NCI-H526 (cell line): Measurements from ENCODE around the gene ACCSL.
A peak's percentile ranks its signal among the peaks of the same experiment; 100 is the strongest.

Experiments
- DNase-seq, 2 experiments: peaks; one replicate each; lab custom pipeline; 2025; lab: John Stamatoyannopoulos, UW

Gene ACCSL

DNA sequence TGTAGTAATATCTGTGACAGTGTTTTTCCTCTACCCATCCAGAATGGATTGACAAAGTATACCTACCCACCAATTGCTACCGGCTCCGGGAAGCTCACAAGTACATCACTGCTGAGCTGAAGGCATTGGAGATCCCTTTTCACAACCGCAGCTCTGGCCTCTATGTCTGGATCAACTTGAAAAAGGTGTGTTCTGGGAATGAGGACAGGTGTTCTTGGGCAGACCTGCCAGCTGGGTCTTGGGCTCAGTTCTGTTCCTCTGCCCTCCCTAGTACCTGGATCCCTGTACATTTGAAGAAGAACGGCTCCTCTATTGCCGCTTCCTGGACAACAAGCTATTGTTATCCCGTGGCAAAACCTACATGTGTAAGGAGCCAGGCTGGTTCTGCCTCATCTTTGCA lies 10.5 kb downstream of the ACCSL start:
- no peak for DNase-seq

DNA sequence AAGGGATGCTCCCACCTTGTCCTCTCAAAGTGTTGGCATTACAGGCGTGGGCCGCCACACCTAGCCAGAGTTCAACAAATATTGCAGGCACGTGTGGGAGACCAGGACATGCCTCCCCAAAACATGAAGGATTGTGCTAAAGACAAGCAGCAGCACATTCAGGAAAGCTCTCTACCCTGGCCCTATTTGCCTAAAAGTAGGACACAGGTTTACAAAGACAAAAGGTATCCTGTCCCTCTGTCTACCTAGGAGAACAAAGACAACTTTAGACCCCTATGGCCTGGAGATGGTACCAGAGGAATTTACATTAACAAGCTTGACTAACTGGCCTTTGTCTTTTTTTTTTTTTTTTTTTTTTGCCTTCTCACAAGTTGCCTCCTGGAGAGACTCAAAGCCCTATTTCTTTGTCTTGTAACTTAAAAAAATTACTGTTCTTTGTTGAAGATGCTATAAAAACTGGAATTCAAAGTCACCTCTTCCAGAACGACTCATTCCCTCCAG lies 17.4 kb downstream of the ACCSL start:
- peak in 1 of 2 experiments; percentile 15 for DNase-seq

DNA sequence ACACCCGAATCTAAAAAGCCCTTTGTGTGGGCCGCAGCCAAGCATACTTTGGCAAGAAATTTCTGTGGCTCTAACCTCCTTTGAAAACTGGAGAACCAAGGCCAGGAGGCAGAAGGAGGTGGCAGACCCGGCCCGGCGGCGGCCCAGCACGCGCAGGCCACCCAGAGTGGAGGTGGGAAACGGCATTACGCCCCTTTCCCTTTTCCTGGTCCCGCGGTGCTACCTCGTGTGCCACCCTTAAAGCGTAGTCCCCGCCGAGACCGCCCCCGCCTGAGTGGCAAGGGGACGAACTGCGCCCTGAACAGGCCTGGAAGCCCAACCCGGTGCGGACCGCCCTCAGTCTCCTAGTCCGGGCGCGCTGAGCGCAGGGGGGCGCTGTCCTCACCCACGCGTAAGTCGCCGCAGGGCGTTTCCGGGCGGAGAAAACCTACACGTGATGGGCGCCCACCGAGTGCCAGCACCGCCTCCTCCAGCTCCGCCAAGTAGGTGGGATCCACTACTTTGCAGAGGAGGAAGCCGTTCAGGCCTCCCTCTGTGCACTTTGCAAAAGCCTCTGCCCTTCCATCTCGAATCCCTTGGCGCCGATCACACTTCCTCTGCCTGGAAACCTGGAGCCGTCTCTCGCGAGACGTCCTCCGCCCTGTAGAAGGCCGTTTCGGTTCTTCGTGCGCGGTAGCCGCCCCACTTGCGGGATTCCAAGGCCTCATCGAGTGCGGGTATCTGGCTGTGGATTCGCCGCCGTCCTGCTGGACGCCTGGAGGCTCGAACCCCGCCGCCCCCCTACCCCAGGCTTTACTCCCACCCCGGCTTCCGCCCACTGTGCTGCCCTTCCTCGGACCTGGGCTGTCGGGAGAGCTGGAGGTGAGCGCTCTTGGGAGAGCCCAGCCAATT lies 18.3 kb downstream of the ACCSL start, which contains the start of gene ACCS:
Gene ACCS (plus strand): TSS at position 430 of the 891 bp plus-strand sequence. CDS start 1,358 bp downstream, outside the sequence.
- peak; percentile 84 to 95 for DNase-seq

DNA sequence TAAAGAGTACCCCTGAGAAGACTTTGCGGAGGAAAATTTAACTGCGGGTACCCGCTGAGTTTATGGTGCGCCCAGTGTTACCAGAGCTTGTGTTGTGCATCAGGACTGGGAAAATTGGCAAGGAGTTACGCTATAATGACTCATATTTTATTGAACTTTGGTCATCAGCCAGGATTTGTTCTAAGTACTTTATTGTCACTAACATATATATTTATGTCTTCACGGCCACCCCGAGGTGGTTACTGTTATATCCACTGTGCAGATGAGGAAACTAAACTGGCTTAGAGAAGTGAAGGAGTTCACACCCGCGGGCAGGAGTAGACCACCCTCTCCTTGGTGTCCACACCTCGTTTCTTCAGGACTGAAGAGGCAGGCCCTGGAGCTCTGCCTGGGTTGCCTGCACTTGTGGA lies 19.0 kb downstream of the ACCSL start:
- no peak for DNase-seq

DNA sequence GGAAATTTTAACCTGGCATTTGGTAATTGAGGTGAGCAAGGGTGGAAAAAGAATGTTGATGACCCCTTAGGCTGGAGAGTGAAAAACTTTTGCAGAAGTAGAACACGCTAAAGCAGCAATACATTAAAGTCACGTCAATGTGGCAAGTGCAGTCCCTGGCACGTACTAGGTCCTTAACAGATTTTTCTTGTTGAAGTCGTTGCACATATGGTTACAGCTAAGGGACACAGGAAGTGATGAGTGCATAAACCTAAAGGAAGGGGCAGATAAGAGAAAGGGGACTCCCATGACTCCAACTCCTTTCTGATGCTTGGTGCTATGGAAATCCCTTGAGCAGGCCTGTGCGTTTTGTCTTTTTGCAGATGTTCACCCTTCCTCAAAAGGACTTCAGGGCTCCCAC lies 19.5 kb downstream of the ACCSL start:
- no peak for DNase-seq

DNA sequence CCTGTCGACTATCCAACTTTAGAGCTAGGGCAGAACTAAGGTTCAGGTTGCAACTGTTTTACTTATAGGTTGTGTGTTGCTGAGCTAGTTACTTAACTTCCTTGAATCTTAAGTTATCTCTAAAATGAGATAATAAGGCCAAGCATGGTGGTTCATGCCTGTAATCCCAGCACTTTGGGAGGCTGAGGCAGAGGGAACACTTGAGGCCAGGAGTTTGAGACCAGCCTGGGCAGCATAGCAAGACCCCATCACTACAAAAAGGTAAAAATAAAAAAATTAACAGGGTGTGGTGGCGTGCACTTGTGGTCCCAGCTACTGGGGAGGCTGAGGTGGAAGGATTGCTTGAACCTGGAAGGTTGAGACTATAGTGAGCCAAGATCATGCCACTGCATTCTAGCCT lies 20.4 kb downstream of the ACCSL start:
- DNase-seq, result no peak

DNA sequence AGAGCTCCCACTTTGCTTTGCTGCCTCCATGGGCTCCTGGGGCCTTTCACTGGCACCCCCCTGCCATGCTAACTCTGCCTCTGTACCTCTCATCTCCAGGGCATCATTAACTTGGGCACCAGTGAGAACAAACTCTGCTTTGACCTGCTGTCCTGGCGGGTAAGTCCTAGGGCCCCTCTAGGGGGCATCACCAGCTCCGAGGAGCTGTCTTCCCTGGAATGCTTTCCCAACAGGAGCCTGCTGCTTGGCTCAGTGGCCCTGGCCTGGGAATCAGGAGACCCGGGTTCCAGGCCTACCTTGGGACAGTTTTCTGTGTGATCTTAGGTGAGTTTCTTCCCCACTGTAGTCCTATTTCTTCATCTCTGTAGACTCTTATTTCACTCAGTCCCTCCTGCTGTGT lies 23.4 kb downstream of the ACCSL start:
- DNase-seq, result no peak

DNA sequence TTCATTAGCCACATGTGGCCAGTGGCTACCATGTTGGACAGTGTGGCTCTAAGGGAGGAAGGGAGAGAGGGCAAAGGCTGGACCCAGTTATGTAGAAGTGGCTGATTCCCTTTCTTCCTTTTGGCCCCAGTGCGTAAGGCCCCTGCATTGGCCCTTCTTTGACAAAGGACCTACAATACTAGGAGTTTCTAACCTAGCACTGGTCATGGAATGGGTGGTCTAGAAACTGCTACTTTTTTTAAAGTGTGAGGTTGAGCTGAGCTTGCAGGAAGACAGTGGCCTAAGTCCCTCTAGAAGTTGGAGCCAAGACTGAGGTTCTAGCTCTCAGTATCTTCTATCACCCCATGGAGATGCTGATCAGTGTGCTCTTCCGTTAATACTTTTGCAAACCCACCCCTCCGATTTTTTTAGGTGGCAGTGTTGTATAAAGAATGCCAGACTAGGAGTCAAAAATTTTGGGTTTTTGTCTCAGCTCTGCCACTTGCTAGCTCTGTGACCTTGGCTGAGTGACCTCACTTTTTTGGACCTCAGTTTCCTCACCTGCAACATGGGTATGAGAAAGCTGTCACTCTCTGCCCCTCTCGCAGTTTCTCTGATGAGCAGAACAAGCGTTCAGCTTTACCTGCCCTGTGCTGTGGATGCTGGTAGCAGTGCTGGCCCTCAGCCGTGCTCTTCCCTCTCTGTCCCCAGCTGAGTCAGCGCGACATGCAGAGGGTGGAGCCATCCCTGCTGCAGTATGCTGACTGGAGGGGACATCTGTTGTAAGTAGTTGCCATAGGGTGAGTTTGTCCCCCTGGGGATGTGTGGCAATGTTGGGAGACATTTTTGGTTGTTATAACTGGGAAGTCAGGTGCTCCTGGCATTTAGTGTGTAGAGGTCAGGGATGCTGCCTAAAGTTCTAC lies 25.2 kb downstream of the ACCSL start:
- DNase-seq, result no peak

DNA sequence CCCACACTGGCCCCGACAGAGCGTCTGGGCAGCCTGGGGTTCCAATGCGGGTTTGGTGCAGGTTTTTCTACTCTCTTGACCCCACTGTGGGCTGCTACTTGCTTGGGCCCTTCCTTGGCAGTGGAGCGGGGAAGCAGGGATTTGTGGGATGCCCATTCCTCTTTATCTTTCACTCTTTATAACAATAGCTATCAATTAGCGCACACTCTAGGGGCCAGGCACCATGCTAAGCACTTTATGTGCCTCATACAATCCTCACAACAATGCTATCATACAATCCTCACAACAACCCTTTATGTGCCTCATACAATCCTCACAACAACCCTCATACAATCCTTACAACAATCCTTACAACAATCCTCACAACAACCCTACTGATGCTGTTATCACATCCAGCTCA lies 31.0 kb downstream of the ACCSL start:
- no peak for DNase-seq

DNA sequence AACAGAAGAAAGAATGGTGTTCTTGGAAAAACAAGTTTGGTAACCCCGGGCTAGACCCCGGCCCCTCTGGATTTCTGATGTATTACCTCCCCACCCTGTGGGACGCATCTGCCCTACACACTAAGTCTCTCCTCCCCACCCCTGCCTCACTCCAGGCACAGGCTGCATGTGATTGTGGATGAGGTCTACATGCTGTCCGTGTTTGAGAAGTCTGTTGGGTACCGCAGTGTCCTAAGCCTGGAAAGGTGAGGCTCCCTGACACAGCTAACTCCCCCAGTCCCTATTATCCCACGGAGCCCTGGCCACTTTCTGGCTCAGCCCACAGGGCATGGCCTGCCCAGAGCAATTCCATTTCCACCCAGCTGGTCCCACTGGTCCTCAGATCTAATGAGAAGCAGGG lies 31.6 kb downstream of the ACCSL start:
- DNase-seq, result no peak

DNA sequence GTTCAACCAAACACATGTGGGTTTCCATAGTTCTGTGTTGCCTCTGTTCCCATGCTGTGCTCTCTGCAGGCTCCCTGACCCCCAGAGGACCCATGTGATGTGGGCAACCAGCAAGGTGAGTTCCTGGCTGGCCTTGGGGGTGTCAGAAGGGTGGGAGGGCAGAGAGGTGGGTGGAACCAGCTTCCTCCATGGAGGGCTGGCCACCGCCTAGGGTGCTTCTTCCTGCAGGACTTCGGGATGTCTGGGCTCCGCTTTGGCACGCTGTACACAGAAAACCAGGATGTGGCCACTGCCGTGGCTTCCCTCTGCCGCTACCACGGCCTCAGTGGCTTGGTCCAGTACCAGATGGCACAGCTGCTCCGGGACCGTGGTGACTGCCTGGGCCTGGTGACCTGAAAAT lies 33.2 kb downstream of the ACCSL start:
- DNase-seq, result no peak

DNA sequence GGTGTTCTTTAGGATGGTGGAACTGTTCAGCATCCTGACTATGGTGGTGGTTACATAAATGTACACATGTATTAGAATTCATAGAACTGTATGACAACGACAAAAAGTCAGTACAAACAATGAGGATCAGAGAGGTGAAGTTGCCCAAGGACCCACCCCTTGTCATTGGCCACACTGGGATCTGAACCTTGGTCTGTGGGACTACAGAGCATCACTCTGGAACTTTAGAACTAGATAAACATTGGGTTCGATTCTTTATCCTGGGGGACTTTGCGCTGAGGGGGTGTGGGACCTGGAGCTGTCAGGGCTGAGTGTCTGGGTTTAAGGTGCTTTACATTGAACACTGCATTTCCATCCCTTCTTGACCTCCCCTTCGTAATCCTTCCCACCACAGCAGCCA lies 34.9 kb downstream of the ACCSL start:
- DNase-seq, result no peak

DNA sequence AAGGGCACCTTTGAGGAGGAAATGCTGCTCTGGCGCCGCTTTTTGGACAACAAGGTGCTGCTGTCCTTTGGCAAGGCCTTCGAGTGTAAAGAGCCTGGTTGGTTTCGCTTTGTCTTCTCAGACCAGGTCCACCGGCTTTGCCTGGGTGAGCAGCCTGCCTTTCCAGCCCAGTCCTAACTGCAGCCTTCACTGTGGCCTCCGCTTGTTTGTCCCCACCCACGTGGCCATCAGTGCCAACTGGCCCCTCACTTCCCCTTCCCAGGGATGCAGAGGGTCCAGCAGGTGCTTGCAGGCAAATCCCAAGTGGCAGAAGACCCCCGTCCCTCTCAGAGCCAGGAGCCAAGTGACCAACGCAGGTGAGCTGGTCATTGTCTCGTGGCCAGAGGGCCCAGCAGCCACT lies 35.7 kb downstream of the ACCSL start:
- no peak for DNase-seq

DNA sequence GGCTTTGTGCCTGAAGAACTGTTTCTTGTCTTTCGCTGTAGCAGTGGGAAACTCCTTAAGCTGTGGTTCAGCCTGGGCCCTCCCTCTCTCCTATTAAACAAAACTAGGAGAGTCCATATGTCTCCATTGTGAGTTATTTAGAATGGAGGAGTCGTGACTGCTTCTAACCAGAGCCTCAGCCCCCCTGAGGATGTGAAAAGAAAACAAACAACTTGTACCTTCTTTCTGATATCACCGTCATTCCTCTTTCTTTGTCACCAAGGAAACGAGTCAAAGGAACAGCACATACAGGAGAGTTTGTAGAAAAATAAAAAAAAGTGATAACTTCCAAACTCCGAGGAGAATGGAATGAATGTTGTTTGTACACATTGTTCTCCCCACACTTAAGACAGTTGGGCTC lies 36.1 kb downstream of the ACCSL start:
- no peak for DNase-seq

DNA sequence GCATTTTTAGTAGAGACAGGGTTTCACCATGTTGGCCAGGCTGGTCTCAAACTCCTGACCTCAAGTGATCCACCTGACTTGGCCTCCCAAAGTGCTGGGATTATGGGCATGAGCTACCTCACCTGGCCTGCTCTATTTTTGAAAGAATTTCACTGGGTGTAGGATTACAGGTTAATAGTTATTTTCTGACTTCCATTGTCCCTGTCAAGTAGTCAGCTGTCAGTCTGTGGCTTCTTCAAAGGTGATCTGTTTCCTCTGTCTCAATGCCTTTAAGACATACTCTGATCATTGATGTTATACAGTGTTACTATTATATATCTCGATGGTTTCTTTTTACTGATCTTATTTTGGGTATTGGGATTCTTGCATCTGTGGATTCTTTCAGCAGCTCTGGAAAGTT lies 37.5 kb downstream of the ACCSL start:
- no peak for DNase-seq

DNA sequence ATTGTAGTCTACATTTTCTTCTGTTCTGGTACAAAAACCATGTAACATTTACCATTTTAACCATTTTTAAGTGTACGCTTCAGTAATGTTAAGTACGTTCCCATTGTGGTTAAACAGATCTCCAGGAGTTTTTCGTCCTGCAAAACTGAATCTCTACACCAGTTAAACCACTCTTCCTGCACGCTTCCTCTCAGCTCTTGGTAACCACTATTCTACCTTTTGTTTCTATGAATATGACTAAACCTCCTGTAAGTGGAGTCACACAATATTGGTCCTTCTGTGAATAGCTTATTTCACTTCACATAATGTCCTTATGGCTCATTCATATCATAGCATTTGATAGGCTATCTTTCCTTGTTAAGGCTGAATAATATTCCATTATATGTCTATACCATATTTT lies 40.6 kb downstream of the ACCSL start:
- no peak for DNase-seq

DNA sequence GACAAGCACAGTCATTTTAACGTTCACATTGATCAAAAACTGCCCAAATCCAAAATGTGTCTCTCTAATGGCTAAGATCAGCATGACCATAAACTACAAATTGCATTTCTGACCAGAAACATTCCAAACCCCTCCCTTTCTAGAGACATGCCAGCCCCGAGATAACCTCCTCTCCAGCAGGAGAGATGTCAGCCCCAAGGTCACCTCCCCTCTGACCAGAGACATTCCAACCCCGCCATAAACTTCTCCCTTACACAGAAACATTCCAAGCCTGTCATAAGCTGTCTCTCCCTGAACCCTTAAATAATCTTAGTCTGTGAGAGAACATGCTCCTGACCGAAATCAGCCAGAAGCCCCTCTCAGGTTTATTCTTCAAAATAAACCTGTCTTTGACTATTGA lies 41.1 kb downstream of the ACCSL start:
- DNase-seq, result no peak

DNA sequence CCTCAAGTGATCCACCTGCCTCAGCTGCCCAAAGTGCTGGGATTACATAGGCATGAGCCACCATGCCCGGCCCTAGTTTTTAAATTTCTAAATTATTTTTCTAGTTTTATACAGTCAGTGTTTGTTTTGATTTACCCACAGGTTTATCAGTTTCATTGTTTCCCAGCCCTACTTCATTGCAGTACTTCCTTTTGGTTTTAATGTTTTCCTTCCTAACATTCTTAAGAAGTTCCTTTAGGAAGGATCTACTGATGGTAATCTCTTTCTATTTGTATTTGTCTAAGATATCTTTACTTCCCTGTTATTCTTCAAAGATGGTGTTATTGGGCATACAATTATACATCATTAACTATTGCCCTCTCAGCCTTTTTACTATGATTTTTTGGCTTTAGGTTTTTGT lies 42.8 kb downstream of the ACCSL start:
- no peak for DNase-seq

DNA sequence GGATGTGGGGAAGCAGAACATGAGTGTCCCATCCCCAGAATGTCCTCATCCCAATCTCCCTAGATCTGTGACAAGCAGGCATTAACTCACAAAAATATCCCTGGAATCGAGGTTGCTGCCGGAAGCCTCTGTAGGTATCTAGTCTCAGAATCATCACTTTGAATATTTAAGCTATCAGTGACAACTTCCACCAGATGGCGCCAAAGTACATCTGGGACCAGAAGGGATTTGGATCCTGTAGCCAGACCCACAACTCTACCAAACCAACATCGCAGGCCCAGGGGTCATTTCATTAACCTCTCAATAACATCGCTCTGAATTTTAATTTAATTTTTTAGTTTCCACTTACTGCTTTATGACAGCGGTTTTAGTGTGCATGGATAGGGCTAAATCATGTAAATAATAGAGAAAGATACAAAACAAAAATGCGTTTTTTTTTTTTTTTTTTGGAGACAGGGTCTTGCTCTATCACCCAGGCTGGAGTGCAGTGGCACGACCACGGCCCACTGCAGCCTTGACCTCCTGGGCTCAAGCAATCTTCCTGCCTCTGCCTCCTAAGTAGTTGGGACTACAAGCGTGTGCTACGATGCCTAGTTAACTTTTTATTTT lies 46.6 kb downstream of the ACCSL start:
- peak; percentile 87 to 95 for DNase-seq

DNA sequence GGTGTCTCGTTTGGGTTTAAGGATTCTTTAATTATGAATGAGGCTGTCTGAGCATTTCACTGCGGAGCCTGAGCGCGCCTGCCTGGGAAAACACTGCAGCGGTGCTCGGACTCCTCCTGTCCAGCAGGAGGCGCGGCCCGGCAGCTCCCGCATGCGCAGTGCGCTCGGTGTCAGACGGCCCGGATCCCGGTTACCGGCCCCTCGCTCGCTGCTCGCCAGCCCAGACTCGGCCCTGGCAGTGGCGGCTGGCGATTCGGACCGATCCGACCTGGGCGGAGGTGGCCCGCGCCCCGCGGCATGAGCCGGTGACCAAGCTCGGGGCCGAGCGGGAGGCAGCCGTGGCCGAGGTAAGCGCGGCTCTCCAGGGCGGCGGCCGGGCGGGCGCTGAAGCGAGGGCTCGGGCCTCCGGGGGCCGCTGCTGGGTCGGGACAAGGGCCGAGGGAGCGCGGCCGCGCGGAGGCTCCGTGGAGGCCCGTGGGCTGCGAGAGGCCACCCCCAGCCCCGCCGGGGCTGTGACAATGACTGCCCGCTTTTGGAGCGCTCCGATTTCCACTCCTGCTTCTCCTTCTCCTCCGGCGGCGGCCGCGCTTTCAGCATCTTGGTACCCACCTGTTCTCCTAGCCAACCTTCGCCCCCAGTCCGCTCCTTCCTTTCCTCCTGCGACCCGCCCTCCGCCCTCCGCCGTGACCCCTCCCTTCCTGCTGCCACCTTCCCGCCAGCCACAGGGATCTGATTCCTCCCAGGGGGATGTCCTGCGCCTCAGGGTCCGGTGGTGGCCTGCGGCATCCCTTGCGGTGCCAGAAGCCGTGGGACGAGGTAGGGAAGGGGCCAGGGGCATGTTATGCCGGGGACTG lies 48.0 kb downstream of the ACCSL start, which contains the start of gene EXT2:
Gene EXT2 (plus strand): TSS at position 173 of the 854 bp plus-strand sequence. CDS start 12,035 bp downstream, outside the sequence.
- DNase-seq, result peak; percentile 54 to 94
